NCI-H146 (cell line): ENCODE results near the gene ZNF878.

Experiments used
- DNase-seq: peaks from one replicate; lab custom pipeline; 2025; lab: John Stamatoyannopoulos, UW

Gene ZNF878

DNA sequence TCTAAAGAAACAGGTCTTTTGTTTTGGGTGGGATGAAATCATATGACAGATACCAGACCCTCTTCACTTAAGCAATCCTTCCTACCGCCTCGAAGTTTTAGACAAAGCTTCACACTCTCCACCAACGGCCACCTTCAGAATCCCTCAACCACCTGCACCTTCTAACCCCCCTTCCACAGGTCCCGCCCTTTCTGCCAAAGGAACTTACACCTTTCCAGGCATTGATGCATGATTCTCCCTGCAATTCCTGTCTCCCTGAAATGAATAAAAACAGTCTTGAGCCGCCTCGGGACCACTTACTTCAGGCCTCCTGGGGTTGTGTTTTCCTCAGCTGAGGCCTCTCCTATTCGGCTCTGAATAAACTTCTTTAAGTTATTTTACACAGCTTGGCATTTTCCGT lies 18.1 kb downstream of the ZNF878 start:
- peak; percentile 8 for DNase-seq

DNA sequence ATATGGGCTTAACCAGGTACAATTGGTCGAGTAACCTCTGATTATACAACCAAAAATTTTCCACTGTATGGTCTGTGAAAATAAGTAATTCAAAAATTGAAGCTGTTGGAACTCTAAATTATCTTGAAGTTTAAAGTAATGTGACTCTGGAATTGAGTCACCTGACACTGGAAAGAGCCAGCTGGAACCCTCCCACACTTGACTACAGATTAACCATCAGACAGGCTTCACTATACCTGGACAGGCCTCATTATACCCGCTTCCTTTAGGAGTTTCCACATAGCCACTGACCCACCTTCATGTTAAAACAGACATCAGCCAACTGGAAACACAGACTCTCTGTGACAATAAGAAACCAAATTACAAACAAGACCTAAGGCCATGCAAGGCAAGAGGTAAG lies 18.6 kb downstream of the ZNF878 start:
- DNase-seq, result no peak

DNA sequence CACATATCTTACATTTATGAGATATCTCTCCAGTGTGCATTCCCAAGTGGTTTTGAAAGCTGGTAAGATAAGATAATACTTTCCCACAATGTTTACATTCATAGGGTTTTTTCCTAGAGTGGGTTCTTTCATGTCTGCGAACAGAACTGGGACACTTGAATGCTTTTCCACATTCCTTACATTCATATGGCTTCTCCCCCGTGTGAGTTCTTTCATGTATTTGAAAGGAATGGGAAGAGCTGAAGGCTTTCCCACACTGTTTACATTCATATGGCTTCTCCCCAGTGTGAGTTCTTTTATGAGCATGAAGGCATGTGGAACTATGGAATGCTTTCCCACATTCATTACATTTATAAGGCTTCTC lies 37.0 kb downstream of the ZNF878 start:
- no peak for DNase-seq

DNA sequence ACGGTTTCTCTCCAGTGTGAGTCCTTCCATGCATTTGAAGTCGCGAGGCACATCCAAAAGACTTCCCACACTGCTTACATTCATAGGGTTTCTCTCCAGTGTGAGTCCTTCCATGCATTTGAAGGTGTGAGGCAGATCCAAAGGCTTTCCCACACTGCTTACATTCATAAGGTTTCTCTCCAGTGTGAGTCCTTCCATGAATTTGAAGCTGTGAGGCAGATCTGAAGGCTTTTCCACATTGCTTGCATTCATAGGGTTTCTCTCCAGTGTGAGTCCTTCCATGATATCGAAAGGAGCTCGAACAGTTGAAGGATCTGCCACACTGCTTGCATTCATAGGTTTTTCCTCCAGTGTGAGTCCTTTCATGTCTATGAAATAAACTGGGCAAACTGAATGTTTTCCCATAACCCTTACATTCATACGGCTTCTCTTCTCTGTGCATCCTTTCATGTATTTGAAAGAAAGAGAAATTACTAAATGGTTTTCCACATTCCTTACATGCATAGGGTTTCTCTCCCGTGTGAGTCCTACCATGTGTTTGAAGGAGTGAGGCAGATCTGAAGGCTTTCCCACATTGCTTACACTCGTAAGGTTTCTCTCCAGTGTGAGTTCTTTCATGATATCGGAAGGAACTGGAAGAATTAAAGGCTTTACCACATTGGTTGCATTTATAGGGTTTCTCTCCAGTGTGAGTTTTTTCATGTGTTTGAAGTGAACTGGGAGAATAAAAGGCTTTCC lies 37.6 kb downstream of the ZNF878 start:
- no peak for DNase-seq

DNA sequence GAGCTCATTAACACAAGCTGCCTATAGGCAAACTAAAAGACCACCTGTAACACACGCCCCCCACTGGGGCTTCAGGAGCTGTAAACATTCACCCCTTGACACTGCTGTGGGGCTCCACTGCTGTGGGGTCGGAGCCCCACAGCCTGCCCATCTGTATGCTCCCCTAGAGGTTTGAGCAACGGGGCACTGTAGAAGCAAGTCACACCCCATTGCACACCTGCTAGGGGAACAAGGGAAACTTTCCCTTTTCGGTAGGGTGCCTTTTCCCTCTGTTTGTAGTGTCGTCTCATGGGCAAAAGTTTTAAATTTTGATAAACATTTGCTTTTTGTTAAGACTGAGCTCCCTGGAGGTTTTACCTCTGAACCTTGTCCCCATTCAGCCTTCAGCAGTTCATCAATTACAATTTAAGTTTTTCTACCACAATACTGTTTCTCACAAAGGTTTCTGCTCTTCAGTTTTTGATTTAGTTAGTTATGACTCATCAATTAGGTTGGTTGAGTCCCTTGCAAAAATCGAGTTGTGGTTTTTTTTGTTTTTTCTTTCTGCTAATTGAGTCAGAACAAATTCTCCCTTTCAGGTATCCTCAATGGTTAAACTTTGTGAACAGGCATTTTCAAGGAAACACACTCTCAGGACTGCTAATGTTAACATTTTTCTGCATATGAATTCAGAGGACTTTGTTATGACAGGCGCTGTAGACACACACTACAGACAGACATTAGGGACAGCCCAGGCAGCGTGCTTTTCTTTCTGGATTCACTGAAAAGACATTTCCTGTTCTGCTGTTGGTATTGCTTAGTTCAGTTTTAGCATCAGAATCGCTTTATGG lies 52.4 kb downstream of the ZNF878 start:
- DNase-seq, result no peak

DNA sequence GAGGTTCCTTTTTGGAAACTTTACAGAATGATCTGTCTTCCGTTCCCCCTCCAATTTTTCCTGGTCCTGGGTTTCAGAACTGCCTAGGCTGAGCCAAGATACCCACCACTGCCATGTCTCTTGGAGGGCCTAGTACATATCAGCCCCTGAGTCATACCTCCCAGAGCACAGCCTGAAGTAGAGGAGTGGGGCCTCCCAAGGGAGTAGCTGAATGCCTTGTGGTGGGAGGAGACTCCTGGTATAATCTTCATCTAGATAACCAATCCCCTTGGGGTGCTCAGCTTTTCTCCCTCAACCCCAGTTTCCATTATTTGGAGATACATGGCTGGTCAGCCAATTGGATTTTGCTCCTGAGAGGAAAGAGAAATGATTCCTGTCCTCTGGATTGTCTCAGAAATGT lies 57.6 kb downstream of the ZNF878 start:
- no peak for DNase-seq
